MM.1S (cell line): ENCODE results near the gene GATA6.

Experiments
- EZH2 ChIP-seq: fragments of 300-600 bp; sonication (generic); optimal IDR thresholded peaks from 2 replicates; pipeline ENCODE3; 2017; ENCODE audit warnings: low read depth, mild to moderate bottlenecking, antibody characterized with exemption, low read length, mixed read lengths
- EZH2phosphoT487 ChIP-seq: fragments of 300-600 bp; sonication (generic); IDR thresholded peaks from 2 replicates; pipeline ENCODE4 v1.6.1; 2018; ENCODE audit warnings: antibody characterized with exemption, low read length
- TF ChIP-seq, protein P1 (sequence below): fragments of 300-600 bp; sonication (generic); IDR thresholded peaks from 2 replicates; pipeline ENCODE4 v1.5.1; 2016; ENCODE audit warnings: antibody characterized with exemption, low read length, mixed read lengths

DNA sequence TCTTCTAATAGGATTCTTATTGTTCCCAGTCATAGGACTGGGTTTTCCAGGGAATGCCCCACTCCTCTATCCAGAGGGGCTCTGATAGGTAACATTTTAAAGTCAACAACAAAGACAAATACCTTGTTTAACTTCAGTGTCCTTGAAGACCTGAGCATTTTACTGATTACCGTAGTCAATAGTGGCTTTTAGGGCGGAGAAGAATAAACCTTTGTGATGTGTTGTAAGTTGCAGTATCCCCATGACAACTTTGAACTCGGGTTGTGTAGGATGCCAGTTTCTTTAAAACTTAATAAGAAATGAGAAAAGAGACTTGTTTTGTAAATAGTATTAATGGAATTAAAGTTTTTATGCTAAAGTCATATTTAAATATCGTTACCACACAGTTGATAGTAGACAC, 6.0 kb downstream of the GATA6 start:
- TF ChIP-seq, protein P1, sequence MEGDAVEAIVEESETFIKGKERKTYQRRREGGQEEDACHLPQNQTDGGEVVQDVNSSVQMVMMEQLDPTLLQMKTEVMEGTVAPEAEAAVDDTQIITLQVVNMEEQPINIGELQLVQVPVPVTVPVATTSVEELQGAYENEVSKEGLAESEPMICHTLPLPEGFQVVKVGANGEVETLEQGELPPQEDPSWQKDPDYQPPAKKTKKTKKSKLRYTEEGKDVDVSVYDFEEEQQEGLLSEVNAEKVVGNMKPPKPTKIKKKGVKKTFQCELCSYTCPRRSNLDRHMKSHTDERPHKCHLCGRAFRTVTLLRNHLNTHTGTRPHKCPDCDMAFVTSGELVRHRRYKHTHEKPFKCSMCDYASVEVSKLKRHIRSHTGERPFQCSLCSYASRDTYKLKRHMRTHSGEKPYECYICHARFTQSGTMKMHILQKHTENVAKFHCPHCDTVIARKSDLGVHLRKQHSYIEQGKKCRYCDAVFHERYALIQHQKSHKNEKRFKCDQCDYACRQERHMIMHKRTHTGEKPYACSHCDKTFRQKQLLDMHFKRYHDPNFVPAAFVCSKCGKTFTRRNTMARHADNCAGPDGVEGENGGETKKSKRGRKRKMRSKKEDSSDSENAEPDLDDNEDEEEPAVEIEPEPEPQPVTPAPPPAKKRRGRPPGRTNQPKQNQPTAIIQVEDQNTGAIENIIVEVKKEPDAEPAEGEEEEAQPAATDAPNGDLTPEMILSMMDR = no peak
- TF ChIP-seq EZH2 (no peak), EZH2phosphoT487 (no peak)
